Right lung (tissue), 5 donors: ENCODE results near the gene PTPRN2. TPM values are rescaled to one million over a fixed set of nuclear protein-coding genes. Genes with fewer than 3 reads are reported as not detected.
"Not testable (repeated sequence)": the region's sequence is repeated elsewhere in the genome, so short reads cannot be mapped to it uniquely, and the experiment has no call there.

Source experiments
- DNase-seq, 2 donors: peaks; one replicate each; pipeline ENCODE4 v3.0.0-alpha.2; 2013
- polyA plus RNA-seq, 5 donors: library from polyadenylated mRNA; unstranded; fragments of 120-200 nt; gene quantifications; one replicate each; pipeline versions ENCODE4 v1.2.1 to v1.2.3, GENCODE V29; 2013; ENCODE audit warnings: inconsistent platforms in 1 of 5, low replicate concordance in 1 of 5; ENCODE audit not compliant: insufficient read length in 5 of 5, insufficient read depth in 1 of 5

PTPRN2 gene
- polyA plus RNA-seq, 5 donors: 6.2 to 8.1 (median 7.0) TPM

GRCh38 chr7:158388072-158388471 is 199.6 kb downstream of the PTPRN2 start:
- no peak for DNase-seq

GRCh38 chr7:158387546-158387891 is 200.1 kb downstream of the PTPRN2 start:
- peak in 1 of 2 donors; percentile 25 for DNase-seq

DNA sequence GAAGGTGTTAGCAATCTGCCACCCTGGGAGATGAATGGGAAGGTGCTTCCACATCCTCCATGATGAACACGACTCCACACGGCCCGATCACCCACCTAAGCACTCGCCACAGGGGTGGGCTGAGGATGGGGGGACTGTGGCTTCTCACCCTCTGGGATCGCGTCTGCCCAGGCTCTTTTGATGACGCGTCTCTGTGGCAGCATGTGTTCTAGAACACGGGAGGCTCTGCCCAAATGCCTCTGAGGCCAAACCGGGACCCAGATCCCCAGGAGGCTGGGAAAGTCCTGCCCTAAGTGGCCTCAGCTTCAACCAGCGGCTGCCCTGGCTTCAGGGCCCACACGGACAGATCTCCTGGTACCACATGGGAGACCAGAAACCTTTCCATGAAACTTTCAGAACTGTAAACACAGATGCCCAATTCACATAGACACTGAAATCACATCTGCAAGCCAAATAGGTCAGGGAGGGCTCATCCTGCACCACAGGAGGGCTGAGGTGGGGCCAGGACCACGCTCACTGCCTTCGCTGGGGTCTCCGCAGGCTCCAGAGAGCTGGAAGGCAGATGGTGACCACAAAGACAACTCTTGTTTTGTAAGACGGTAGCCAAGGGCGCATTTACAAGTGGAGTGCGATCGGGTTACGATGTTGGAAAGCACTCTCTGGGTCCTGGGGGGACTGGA is 200.6 kb downstream of the PTPRN2 start:
- DNase-seq: no peak

GRCh38 chr7:158386355-158386618 is 201.3 kb downstream of the PTPRN2 start:
- no peak for DNase-seq

- not testable (repeated sequence) for DNase-seq
Measured at GRCh38 chr7:158385496-158386354, 201.9 kb downstream of the PTPRN2 start.

DNA sequence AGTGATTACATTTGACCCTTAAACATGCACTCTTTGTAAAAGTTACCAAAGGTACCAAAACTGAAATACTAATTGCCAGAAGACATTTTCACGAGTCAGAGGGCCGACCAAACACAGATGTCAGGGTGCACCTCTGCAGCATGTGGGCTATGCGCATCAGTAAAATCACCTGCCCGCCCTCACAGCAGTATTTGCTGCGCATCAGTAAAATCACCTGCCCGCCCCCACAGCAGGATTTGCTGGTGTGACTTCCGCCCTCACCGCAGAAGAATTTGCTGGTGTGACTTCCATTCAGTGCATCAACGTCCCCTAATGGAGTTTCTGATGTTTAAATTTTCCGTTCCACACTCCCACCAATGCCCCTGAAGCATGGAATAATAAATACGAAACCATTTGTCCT is 202.9 kb downstream of the PTPRN2 start:
- DNase-seq: no peak

- no peak for DNase-seq
Measured at GRCh38 chr7:158383665-158384064, 204.0 kb downstream of the PTPRN2 start.

DNA sequence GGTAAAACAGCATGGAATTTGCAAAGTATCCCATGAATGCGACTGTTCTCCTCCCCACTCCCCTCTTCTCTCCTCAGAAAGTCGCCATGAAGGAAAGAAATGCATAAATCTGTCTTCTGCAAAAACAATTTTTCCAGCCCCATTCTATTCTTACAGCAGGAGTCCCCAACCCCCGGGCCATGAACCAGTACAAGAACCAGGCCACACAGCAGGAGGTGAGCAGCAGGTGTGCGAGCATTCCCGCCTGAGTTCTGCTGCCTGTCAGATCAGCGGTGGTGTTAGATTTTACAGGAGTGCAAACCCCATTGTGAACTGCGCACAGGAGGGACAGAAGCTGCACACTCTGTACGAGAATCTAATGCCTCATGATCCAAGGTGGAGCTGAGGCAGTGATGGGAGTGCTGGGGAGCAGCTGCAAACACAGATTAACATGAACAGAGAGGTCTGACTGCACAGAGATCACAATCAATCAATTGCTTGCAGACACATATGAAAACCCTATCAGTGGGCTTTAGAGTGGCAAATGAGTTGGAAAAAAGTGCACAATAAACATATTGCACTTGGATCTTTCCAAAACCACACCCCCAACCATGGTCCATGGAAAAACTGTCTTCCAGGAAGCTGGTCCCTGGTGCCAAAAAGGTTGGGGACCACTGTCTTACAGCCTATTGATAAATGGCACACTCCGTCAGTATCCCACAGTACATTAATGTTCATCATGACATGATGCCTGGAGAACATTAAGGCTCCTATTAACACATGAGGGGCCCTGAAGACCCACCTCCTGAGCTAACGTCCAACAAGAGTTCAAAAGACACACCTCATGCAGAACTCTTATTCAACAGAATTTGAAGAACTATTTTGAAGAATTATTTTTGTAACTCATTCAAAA is 205.0 kb downstream of the PTPRN2 start:
- DNase-seq: no peak

- DNase-seq: no peak
Measured at GRCh38 chr7:158381956-158382355, 205.7 kb downstream of the PTPRN2 start.

- DNase-seq: no peak
Measured at GRCh38 chr7:158378978-158379377, 208.6 kb downstream of the PTPRN2 start.

- DNase-seq: no peak
Measured at GRCh38 chr7:158377800-158378623, 209.6 kb downstream of the PTPRN2 start.

GRCh38 chr7:158376839-158377186 is 210.8 kb downstream of the PTPRN2 start:
- DNase-seq: not testable (repeated sequence)

DNA sequence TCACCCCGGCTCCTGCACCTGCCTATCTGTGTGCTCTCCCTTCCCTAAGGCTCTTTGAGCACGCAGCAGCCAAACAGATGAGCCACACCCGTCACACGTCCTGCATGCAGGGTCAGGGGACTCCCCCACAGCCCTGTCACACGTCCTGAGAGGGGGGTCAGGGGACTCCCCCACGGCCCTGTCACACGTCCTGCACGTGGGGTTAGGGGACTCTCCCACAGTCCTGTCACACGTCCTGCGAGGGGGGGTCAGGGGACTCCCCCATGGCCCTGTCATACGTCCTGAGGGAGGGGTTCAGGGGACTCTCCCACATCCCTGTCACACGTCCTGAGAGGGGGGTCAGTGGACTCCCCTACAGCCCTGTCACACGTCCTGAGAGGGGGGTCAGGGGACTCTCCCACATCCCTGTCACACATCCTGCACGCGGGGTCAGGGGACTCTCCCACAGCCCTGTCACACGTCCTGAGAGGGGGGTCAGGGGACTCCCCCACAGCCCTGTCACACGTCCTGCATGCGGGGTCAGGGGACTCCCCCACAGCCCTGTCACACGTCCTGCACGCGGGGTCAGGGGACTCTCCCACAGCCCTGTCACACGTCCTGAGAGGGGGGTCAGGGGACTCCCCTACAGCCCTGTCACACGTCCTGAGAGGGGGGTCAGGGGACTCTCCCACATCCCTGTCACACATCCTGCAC is 211.3 kb downstream of the PTPRN2 start:
- DNase-seq: not testable (repeated sequence)

DNA sequence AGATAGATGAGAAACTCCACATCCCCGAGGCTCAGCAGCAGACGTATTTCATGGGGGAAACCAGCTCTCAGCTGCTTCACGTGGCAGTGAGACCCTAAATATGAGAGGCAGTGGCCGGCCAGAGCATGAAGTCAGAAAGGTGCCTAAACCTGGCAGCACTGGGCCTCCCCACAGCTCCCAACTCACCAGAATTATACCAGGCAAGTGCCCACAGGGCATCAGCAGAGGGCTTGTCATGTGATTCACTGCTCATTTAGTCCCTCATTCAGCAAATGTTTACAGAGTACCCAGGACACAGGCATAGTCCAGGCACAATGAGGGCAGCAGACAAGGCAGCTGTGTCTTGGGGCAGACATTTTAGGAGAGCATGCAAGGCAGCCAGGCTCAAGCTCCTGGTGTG is 212.6 kb downstream of the PTPRN2 start:
- DNase-seq: no peak

DNA sequence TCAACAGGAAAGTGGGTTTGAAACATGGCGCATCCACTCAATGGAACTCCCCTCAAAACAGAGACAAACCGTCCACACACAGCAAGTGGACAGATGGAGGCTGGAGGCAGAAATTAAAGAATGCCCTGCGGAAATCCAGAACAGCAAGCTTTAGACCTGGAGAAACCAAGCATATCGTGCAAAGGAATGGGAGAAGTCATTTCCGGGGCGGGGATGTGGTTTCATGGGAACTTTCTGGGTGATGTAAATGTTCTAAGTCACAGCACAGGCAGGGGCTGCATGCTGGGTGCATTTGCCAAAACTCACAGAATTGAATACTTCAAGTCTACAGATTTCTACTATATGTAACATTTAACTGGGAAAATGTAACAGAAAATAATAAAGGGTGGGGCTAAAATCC is 213.0 kb downstream of the PTPRN2 start:
- DNase-seq: no peak

DNA sequence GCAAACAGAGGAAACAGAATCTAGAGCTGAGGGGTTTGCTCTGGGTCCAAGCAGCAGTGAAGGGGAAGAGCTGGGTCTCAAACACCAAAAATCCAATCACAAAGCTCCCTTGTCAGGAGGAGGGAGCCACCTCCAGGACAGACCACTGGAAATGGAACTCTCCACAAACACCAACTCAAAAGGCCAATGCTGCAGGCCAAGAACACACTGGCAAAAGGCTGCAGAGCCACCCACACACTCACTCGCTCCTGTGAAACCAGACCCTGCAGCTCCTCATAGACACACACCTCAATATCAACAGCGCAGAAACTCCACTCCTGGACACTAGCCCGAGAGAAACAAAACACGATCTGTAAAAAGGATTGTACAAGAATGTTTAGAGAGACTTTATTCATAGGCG is 213.5 kb downstream of the PTPRN2 start:
- no peak for DNase-seq

GRCh38 chr7:158373476-158374133 is 214.0 kb downstream of the PTPRN2 start:
- no peak for DNase-seq

DNA sequence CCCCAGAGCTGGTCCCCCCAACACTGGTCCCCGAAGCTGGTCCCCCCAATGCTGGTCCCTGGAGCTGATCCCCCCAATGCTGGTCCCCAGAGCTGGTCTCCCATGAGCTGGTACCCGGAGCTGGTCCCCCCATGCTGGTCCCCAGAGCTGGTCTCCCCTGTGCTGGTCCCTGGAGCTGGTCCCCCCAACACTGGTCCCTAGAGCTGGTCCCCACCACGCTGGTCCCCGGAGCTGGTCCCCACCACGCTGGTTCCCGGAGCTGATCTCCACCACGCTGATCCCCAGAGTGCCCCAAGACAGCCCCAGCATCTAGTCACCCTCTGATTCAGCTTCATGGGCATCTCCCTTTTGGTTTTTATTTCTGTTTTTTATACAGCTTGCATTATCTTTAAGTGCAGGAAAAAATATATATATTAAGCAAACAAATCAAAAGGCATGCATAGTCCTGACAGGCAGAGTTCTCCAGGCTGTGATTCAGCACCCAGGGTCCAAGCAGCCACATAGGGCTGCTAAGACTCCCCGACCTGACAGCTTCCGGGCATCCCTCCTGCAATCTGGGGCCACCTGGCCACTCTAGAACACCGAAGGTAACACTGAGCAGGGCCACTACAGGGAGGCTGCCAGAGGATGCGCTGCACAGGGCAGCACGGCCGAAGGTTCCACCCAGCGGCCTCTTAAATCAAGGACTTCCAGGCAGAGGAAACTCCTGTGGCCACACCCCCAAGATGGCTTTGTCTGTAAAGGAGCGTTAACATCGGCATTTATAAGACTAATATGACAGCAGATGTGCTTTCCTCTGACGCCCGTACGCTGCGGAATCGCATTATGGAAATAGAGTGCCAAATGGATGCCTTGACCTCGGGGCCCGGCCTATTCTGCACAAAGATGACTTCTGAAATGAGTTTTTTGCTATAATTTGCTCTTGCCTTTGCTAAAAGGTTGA is 215.0 kb downstream of the PTPRN2 start:
- no peak for DNase-seq

DNA sequence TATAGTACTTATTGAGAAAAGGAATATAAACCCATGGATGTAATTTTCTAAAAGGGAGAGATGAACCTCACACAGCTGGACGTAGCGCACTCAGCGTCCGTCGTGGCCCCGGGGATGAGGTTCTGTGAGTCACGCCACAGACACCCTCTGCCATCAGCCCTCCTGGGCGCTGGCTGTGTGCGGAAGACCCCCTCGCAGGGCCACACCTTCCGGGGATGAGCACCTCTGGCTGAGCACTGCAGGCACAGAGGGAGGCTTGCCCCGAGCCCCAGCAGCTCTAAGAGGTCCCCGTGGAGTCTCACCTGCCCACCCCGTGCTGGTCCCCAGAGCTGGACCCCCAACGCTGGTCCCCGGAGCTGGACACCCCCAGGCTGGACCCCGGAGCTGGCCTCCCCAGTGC is 215.8 kb downstream of the PTPRN2 start:
- DNase-seq: no peak
